Neural cell (in vitro differentiated cells): Measurements from ENCODE around the gene STK24.

Experiments
- CTCF ChIP-seq: fragments of 450-650 bp; IDR thresholded peaks from 2 replicates; pipeline ENCODE4 v1.5.1; 2014; ENCODE audit warnings: antibody characterized with exemption, mild to moderate bottlenecking, moderate library complexity; ENCODE audit not compliant: poor library complexity, severe bottlenecking
- EP300 ChIP-seq: fragments of 450-650 bp; conservative IDR thresholded peaks from 2 replicates; pipeline ENCODE4 v1.6.1; 2014; ENCODE audit warnings: antibody characterized with exemption, mild to moderate bottlenecking, moderate library complexity; ENCODE audit not compliant: poor library complexity, severe bottlenecking
- EZH2 ChIP-seq: fragments of 200-600, 300-800 bp; shearing (Covaris generic), sonication (generic); IDR thresholded peaks from 2 replicates; pipeline ENCODE4 v1.6.1; 2014; ENCODE audit warnings: antibody characterized with exemption, low read length, borderline replicate concordance, mild to moderate bottlenecking; ENCODE audit not compliant: insufficient read depth, poor library complexity, severe bottlenecking
- MXI1 ChIP-seq: fragments of 450-650 bp; conservative IDR thresholded peaks from 2 replicates; pipeline ENCODE4 v1.6.1; 2014; ENCODE audit warnings: antibody characterized with exemption, mild to moderate bottlenecking; ENCODE audit not compliant: poor library complexity, severe bottlenecking
- POLR2AphosphoS5 ChIP-seq: IDR thresholded peaks from 2 replicates; pipeline ENCODE4 v1.6.1; 2012
- TAF1 ChIP-seq: IDR thresholded peaks from 2 replicates; pipeline ENCODE4 v1.6.1; 2012; ENCODE audit warnings: low read depth
- TF ChIP-seq, protein P1 (sequence below): IDR thresholded peaks from 2 replicates; pipeline ENCODE4 v1.6.1; 2012; ENCODE audit warnings: borderline replicate concordance

DNA sequence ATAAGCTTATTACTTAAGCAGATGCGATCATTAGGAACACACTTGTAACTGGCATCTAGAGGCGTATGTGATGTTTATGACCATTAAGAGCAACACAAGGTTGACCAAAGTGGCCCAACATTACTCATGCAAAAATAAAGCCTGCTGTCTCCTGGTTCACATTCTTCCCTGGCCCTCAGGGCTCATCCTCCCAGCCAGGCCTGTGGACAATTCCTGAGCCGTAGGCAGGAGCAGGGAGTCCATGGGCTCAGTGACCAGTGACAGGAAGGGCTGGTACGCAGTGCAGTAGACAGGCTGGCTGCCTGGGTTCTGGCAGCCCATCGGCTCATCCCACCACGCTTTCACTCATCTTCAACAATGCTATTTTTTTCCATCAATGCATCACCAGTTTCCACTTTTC, 106.0 kb downstream of the STK24 start:
- TF ChIP-seq CTCF (no peak), EZH2 (no peak), POLR2AphosphoS5 (no peak), TAF1 (no peak), EP300 (no peak), MXI1 (no peak)
- TF ChIP-seq, protein P1, sequence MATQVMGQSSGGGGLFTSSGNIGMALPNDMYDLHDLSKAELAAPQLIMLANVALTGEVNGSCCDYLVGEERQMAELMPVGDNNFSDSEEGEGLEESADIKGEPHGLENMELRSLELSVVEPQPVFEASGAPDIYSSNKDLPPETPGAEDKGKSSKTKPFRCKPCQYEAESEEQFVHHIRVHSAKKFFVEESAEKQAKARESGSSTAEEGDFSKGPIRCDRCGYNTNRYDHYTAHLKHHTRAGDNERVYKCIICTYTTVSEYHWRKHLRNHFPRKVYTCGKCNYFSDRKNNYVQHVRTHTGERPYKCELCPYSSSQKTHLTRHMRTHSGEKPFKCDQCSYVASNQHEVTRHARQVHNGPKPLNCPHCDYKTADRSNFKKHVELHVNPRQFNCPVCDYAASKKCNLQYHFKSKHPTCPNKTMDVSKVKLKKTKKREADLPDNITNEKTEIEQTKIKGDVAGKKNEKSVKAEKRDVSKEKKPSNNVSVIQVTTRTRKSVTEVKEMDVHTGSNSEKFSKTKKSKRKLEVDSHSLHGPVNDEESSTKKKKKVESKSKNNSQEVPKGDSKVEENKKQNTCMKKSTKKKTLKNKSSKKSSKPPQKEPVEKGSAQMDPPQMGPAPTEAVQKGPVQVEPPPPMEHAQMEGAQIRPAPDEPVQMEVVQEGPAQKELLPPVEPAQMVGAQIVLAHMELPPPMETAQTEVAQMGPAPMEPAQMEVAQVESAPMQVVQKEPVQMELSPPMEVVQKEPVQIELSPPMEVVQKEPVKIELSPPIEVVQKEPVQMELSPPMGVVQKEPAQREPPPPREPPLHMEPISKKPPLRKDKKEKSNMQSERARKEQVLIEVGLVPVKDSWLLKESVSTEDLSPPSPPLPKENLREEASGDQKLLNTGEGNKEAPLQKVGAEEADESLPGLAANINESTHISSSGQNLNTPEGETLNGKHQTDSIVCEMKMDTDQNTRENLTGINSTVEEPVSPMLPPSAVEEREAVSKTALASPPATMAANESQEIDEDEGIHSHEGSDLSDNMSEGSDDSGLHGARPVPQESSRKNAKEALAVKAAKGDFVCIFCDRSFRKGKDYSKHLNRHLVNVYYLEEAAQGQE, result no peak
